NCI-H774 (cell line): ENCODE data around the gene EPB41L2.
"Not testable (repeated sequence)": the region's sequence is repeated elsewhere in the genome, so short reads cannot be mapped to it uniquely, and the experiment has no call there.

Experiments used
- DNase-seq: peaks from one replicate; lab custom pipeline; 2025; lab: John Stamatoyannopoulos, UW

The EPB41L2 gene

GRCh38 chr6:131036143-131036542, 26.9 kb downstream of the EPB41L2 start:
- DNase-seq = no peak

GRCh38 chr6:131035582-131035981, 27.5 kb downstream of the EPB41L2 start:
- DNase-seq = no peak

DNA sequence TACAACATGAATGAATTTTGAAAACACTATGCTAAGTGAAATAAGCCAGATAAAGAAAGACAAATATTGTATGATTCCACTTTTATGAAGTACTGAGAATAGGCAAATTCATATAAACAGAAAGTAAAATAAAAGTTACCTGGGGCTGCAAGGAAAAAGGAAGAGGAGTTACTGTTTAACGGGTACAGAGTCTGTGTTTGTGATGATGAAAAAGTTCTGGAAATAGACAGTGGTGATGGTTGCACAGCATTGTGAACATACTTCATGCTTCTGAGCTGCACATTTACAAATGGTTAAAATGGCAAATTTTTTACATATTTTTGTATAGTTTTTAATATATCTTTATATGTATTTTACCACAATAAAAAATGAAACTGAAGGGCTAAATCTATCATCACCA, 29.4 kb downstream of the EPB41L2 start:
- DNase-seq = no peak

GRCh38 chr6:131029626-131030297, 33.3 kb downstream of the EPB41L2 start:
- no peak for DNase-seq

- DNase-seq = no peak
Measured at GRCh38 chr6:131027326-131027725, 35.7 kb downstream of the EPB41L2 start.

- DNase-seq = no peak
Measured at GRCh38 chr6:131026243-131026642, 36.8 kb downstream of the EPB41L2 start.

DNA sequence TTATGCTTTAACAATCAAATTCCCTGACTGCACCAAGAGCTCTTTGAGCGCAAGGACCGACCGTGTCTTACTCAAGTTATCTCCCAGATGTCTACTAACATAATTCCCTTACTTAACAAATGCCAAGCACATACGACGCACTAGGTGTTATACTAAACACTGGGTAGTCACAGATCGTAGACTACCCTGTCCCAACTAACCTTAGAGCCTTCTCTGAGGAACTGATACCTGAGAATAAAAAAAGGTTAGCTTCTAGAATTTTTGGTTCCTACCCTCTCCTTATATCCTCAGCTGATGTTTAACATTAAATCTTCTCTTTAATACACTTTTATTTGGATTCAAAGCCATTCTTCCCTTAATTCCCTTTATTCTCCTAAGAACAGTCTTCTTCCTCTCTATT, 38.5 kb downstream of the EPB41L2 start:
- DNase-seq = no peak

GRCh38 chr6:131023834-131024504, 39.1 kb downstream of the EPB41L2 start:
- no peak for DNase-seq

- no peak for DNase-seq
Measured at GRCh38 chr6:131022691-131023090, 40.4 kb downstream of the EPB41L2 start.

DNA sequence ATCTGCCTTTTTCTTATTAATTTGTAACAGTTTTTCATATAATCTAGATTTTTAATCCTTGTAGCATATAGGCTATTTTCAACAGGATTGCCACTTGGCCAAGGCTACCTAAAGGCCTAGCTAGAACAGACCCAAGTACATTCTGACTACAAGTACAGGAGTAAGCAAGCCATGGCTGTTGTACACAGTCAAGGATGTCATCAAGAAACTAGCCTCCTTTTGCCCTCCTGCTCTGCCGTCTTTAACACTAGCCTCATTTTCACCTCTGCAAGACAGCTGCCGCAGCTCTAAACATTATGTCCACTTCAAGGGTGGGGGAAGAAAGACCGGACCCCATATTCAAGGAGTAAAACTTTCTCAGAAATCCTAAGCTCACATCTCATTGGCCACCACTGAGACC, 45.1 kb downstream of the EPB41L2 start:
- no peak for DNase-seq

- DNase-seq = no peak
Measured at GRCh38 chr6:131015630-131016263, 47.3 kb downstream of the EPB41L2 start.

DNA sequence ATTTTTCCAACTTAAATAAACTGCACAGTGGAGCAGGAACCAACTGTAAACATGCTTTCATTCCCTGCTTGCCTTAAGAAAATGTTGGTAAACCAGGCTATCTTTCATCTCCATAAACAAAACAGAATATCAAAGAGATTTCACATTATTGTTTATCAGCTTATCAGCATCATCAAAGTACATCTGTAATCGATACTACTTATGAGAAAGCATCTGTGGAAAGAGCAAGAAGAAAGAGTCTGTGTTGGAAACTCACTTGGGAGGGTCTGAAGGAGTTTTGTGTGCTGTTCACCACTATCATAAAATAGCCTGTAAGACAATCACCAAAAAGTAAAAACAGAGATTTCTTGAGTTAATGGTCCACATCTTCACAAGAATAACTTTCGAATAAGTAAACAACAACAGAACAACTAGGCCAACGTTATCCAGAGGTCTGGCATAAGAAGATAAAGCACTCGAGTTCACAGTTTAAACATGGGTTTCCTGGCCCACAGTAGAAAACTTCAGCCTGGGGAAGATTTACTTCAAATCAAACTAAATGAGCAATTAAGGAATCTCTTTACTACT, 47.9 kb downstream of the EPB41L2 start:
- DNase-seq = no peak

GRCh38 chr6:131014080-131014776, 48.8 kb downstream of the EPB41L2 start:
- DNase-seq = no peak

- DNase-seq = no peak
Measured at GRCh38 chr6:131013495-131013894, 49.5 kb downstream of the EPB41L2 start.

DNA sequence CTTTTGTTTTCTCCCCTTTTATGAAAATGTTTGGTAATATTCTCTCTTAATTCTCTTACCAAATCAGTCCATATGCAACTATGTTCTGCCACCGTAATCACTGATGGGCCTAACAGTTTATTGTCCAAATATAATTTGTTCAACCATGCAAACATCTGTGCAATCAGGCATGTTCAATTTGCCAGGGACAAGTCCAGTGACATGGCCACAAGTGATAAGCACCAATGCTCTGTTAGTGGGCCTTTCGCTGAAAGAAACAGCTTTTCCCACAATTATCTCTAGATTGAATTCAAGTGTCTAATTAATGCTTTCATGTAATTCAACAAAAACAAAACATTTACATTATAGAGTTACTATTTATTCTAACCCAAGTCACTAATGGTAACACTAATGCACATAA, 53.3 kb downstream of the EPB41L2 start:
- no peak for DNase-seq

DNA sequence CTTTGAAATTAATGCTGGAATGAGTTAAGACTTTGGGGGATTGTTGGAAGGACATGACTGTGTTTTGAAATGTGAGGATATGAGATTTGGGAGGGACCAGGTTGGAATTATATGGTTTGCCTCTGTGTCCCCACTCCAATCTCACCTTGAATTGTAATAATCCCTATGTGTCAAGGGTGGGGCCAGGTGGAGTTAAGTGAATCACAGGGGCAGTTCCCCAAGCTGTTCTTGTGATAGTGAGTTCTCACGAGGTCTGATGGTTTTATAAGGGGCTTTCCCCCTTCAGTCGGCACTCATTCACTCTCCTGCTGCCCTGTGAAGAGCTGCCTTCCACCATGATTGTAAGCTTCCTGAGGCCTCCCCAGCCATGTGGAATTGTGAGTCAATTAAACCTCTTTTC, 54.1 kb downstream of the EPB41L2 start:
- not testable (repeated sequence) for DNase-seq

DNA sequence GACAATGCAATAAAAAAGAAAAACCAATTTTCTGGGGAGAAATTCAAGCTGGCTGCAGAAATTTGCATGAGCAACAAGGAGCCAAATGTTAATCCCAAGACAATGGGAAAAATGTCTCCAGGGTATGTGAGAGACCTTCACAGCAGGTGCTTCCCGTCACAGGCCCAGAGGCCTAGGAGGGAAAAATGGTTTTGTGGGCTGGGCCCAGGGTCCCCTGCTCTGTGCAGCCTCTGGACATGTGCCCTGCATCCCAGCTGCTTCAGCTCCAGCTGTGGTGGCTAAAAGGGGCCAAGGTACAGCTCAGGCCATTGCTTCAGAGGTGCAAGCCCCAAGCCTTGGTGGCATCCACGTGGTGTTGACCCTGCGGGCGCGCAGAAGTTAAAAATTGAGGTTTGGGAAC, 55.1 kb downstream of the EPB41L2 start:
- DNase-seq = not testable (repeated sequence)

- DNase-seq = no peak
Measured at GRCh38 chr6:131007286-131007685, 55.8 kb downstream of the EPB41L2 start.

- DNase-seq = no peak
Measured at GRCh38 chr6:131005439-131006016, 57.5 kb downstream of the EPB41L2 start.

- DNase-seq = no peak
Measured at GRCh38 chr6:131004936-131005335, 58.1 kb downstream of the EPB41L2 start.

GRCh38 chr6:131004387-131004755, 58.7 kb downstream of the EPB41L2 start:
- no peak for DNase-seq
